WI38 (cell line): ENCODE measurements around the gene PNKP.

ENCODE experiments used
- H3K4me3 ChIP-seq: 2 replicates; pipeline ENCODE4 v1.5.1; 2011; ENCODE audit warnings: low read depth, mild to moderate bottlenecking, control low read depth, low read length
- TF ChIP-seq, protein P1 (sequence below): IDR thresholded peaks from 2 replicates; pipeline ENCODE4 v1.5.1; 2012; ENCODE audit warnings: low read depth, mild to moderate bottlenecking, control low read depth, low read length

PNKP gene

DNA sequence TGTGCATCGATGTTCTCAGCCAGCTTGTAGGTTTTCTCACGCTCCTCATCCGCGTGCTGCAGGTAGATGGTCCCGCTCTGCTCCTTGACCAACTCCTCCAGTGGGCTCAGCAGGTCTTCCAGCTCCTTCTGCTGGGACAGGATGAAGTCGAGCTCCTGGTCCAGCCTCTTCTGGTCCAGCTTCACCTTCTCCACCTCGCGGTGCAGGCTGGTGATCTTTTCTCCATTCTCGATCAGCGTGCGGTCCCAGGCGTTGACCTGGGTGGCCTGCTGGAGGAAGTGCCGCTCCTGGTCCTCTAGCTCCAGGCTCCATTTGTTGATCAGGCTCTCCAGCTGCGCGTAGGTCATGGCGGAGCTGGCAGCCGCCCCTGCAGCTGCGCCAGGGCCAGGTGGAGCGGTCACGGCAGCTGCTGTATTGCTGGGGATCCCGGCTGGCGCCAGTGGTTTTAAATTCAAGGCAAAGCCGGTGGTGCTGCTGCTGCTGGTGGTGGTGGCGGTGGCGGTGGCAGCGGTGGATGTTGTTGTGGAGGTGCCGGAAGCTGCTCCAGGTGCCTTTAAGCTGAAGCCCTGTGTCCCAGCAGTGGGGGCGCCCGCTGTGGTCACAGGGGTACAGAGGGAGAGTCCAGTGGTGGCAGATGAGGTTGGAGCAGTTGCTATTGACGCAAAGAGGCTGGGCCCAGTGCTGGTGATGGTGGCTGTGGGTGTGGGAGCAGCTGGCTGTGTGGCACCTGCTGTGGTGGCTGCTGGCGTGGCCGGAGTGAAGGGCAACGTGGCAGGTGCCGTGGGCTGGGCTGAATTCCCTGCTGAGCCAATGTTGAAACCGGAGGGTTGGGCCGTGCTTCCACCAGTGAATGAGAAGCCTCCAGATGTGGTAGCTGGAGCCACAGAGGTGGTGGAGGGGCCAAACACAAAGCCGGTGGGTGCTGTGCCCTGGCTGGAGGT is 41.4 kb upstream of the PNKP start:
- H3K4me3 ChIP-seq, result no peak overlapping the region
- TF ChIP-seq, protein P1, sequence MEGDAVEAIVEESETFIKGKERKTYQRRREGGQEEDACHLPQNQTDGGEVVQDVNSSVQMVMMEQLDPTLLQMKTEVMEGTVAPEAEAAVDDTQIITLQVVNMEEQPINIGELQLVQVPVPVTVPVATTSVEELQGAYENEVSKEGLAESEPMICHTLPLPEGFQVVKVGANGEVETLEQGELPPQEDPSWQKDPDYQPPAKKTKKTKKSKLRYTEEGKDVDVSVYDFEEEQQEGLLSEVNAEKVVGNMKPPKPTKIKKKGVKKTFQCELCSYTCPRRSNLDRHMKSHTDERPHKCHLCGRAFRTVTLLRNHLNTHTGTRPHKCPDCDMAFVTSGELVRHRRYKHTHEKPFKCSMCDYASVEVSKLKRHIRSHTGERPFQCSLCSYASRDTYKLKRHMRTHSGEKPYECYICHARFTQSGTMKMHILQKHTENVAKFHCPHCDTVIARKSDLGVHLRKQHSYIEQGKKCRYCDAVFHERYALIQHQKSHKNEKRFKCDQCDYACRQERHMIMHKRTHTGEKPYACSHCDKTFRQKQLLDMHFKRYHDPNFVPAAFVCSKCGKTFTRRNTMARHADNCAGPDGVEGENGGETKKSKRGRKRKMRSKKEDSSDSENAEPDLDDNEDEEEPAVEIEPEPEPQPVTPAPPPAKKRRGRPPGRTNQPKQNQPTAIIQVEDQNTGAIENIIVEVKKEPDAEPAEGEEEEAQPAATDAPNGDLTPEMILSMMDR, result no peak

DNA sequence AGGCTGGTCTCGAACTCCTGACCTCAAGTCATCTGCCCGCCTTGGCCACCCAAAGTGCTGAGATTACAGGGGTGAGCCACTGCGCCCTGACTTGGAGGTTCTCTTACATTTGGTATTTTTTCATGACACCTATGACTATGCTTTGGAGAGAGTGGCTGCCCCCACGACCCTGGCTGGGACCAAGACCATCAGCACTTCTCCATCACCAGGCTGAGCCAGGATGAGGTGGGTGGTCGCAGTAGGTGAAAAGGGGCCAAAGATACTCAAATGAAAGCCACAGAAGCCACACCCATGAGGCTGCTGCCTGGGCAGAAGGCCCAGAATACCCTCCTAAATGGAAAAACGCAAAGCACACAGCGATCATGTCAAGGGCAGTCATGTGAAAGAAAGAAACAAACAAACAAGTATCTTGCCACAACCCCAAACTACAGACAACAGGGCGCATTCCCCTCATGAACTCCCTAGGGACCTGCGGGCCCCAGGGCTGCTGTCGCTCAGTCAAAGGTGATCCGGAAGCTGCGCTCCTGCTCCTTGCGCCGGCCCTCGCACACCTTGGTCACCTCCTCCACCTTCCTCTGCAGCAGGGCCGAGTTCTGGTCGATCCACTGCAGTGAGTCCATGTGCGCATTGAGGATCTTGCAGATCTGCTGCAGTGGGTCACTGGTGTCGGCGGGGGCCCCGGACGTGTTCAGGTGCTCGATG is 40.5 kb upstream of the PNKP start:
- H3K4me3 ChIP-seq, result no peak overlapping the region
- TF ChIP-seq, protein P1, result no peak

DNA sequence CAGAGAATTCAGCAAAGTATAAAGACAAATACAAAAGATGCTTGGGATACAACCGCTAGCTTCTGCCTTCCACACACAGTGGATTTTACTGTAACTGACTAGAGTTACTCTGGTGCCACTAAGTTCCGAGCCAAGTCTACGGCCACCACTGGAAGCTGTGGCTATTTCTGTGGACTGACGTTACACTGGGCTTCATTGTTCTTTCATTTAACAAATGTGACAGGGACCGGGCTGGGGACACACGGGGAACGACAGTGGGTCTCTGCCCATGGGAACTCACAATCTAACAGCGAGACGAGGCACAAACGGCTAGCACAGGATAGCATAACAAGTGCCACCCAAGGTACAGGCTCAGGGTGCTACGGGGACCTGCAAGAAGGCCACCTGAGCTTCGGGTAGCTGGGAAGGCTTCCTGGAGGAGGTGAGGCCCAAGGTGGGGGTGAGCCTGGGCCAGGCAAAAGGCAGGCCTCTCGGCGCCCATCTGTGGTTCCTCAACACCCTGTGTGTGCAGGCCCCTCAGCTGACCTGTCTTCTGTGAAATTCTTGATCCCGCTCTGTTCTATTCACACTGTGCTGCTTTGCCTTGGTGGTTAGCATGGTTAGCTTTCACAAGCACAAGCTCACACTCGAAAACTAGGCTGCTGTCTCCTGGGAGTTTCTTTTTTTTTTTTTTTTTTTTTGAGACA is 39.6 kb upstream of the PNKP start:
- no peak overlapping the region for H3K4me3 ChIP-seq
- TF ChIP-seq, protein P1, result no peak

DNA sequence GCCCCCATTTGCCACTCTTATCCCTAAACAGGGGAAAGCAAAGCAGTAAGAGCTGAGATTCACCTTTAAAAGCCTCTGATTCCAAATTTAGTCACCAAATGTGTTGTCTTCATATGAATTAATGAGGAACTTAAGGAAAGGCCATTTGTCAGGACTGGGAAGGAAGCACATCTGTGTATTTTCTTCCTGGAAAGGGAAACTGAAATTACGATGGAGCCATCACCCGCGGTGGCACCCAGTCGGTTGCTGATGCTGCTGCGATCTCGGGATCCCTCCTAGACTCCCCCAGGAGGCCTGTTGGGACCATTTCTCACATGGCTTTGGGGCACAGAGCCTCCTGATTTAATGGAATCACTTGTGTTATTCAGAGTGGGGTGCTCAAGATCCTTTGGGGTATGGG is 36.8 kb upstream of the PNKP start:
- H3K4me3 ChIP-seq, result no peak overlapping the region
- TF ChIP-seq, protein P1, result no peak

DNA sequence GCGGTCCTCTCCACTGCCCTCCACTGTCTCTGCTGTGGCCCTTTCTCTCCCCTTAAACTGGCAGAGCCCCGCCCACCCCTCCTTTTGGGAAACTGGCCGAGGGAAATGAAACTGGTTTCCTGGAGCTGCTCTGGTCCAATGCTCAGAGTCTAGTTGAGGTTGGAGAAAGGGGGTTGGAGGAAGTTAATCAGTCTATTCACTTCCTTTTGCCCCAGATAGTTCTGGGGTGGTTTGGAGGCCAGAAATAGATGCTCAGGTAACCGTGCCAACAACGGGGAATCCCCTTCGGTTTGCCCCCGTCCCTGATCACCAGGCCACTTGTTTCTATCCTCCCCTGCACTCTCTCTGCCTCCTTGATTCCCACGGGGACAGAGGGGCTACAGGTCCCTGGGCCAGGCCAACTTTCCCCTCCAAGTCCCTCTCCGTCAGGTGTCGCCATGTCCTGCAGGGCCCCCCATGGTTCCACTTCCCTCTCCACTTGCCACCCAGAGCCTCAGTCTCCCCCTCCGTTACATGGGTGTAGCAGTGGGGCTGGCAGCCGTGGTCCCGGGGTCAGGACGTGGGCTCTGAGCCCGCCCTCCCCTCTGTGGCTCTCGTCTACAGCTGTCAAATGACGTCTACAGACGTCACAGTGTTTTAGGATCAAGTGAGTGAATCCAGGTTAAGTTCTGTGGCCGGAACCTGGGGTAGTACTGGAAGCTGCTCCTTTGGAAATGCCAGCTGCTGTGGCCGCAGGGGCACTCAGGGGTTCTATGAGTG is 29.7 kb upstream of the PNKP start, which contains the start of gene IL4I1:
IL4I1 (minus strand) TSS at position 25 of the 759 bp plus-strand sequence. CDS start 727 bp downstream, outside the sequence.
- H3K4me3 ChIP-seq, result no peak within 1 kb of the TSS
- TF ChIP-seq, protein P1, result no peak

DNA sequence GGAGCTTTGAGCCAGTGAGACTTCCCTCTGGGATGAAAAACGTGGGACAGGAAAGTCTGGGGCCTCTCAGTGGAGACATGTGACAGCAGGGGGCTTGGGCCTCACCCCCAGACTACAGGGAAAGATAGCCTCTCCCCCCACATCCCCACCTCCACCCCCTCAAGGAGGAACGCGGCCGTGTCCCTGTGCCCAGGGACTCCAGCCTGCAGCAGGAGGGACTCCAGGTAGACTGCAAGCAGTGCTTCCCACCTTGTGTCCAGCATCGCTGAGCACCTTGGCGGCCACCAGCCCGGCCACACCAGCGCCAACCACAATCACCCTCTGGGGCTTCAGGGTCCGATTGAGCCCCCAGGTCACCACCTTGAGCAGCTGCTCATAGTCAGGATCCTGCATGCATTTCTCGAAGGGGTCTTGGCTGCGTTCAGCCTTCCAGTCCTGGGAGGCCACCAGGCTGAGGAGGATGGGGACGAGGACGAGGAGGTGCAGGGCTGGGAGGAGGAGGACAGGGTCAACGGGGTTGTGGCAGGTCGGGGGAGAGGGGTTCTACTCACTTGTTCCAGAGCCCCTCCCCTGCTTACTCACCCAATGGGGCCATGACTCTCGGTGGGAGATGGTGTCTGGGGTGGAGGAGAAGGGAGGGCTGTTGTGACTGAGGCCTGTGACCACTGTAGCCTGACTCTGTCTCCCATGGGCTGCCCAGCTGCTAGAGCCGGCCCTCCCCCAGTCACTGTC is 28.4 kb upstream of the PNKP start:
- TF ChIP-seq, protein P1, result no peak
- no peak overlapping the region for H3K4me3 ChIP-seq
